RWPE2 (cell line): Measurements from ENCODE around the gene AGBL3.

ENCODE experiments used
- ATAC-seq: fragments of 200-7000 bp; cut with Tn5 transposase; 3 replicates; pipeline ENCODE4 v1.9.1; 2021; ENCODE audit warnings: low read depth
- DNase-seq: peaks from one replicate; pipeline ENCODE4 v3.0.0-alpha.2; 2020; ENCODE audit warnings: low spot score
- H3K27ac ChIP-seq: fragments of 450-650 bp; 2 replicates; pipeline ENCODE4 v1.5.1; 2017; ENCODE audit warnings: mild to moderate bottlenecking; ENCODE audit not compliant: poor library complexity, severe bottlenecking
- H3K27me3 ChIP-seq: fragments of 250-450 bp; sonication (Bioruptor Pico); 2 replicates; pipeline ENCODE4 v1.5.1; 2021; ENCODE audit warnings: mild to moderate bottlenecking, moderate library complexity; ENCODE audit not compliant: insufficient read depth, poor library complexity, severe bottlenecking
- H3K36me3 ChIP-seq: fragments of 250-450 bp; sonication (Bioruptor Pico); 2 replicates; pipeline ENCODE4 v1.5.1; 2020; ENCODE audit warnings: low read depth, mild to moderate bottlenecking, moderate library complexity
- H3K4me1 ChIP-seq: fragments of 250-450 bp; sonication (Bioruptor Pico); 2 replicates; pipeline ENCODE4 v1.5.1; 2021; ENCODE audit warnings: mild to moderate bottlenecking, moderate library complexity; ENCODE audit not compliant: insufficient read depth, poor library complexity, severe bottlenecking
- H3K4me3 ChIP-seq: fragments of 250-450 bp; sonication (Bioruptor Pico); 2 replicates; pipeline ENCODE4 v1.5.1; 2021; ENCODE audit warnings: mild to moderate bottlenecking, moderate library complexity; ENCODE audit not compliant: severe bottlenecking
- H3K9me3 ChIP-seq: fragments of 250-450 bp; sonication (Bioruptor Pico); 2 replicates; pipeline ENCODE4 v1.5.1; 2021; ENCODE audit warnings: mild to moderate bottlenecking, moderate library complexity; ENCODE audit not compliant: severe bottlenecking
- CTCF ChIP-seq: fragments of 450-650 bp; IDR thresholded peaks from one replicate; pipeline ENCODE4 v1.5.1; 2017; ENCODE audit warnings: mild to moderate bottlenecking, moderate library complexity; ENCODE audit not compliant: poor library complexity, severe bottlenecking

The AGBL3 gene

GRCh38 chr7:134993877-134994456 is 7.7 kb downstream of the AGBL3 start:
- DNase-seq (no peak), ATAC-seq (no peak)
- Histone ChIP-seq H3K9me3 (no peaks in the 10 kb centered on the region), H3K4me3 (no peak overlapping the region), H3K27ac (no peak overlapping the region), H3K36me3 (peaks cover 14% of the 10 kb centered on the region), H3K27me3 (no peaks in the 10 kb centered on the region), H3K4me1 (no peaks in the 10 kb centered on the region)
- no peak for TF ChIP-seq CTCF

GRCh38 chr7:134995239-134996096 is 9.2 kb downstream of the AGBL3 start:
- ATAC-seq (no peak), DNase-seq (no peak)
- Histone ChIP-seq H3K4me1 (no peaks in the 10 kb centered on the region), H3K27me3 (no peaks in the 10 kb centered on the region), H3K4me3 (no peak overlapping the region), H3K9me3 (no peaks in the 10 kb centered on the region), H3K36me3 (0 out of 2 replicates have a peak, but pooled peaks cover 3% of the 10 kb centered on the region), H3K27ac (no peak overlapping the region)
- no peak for TF ChIP-seq CTCF

- TF ChIP-seq CTCF: no peak
- no peaks in the 10 kb centered on the region for H3K9me3 ChIP-seq
- H3K27me3 ChIP-seq: no peaks in the 10 kb centered on the region
- H3K27ac ChIP-seq: no peak overlapping the region
- H3K36me3 ChIP-seq: 0 out of 2 replicates have a peak, but pooled peaks cover 3% of the 10 kb centered on the region
- no peak overlapping the region for H3K4me3 ChIP-seq
- H3K4me1 ChIP-seq: no peaks in the 10 kb centered on the region
- DNase-seq: no peak
- no peak for ATAC-seq
Measured at GRCh38 chr7:134996097-134996550, 9.8 kb downstream of the AGBL3 start.

- H3K36me3 ChIP-seq: 0 out of 2 replicates have a peak, but pooled peaks cover 3% of the 10 kb centered on the region
- no peak overlapping the region for H3K27ac ChIP-seq
- H3K4me1 ChIP-seq: no peaks in the 10 kb centered on the region
- no peaks in the 10 kb centered on the region for H3K9me3 ChIP-seq
- no peak for TF ChIP-seq CTCF
- ATAC-seq (no peak), DNase-seq (no peak)
- H3K4me3 ChIP-seq: no peak overlapping the region
- no peaks in the 10 kb centered on the region for H3K27me3 ChIP-seq
Measured at GRCh38 chr7:134997214-134997885, 11.0 kb downstream of the AGBL3 start.
